ENCODE results near the gene DKK1. TPM values are rescaled to one million over a fixed set of nuclear protein-coding genes. Genes with fewer than 3 reads are reported as not detected.
"Not testable (repeated sequence)": the region's sequence is repeated elsewhere in the genome, so short reads cannot be mapped to it uniquely, and the experiment has no call there.

The DKK1 gene
- total and polyA plus RNA-seq, 4 donors: 1.2 to 9.2 (median 4.4) TPM

DNA sequence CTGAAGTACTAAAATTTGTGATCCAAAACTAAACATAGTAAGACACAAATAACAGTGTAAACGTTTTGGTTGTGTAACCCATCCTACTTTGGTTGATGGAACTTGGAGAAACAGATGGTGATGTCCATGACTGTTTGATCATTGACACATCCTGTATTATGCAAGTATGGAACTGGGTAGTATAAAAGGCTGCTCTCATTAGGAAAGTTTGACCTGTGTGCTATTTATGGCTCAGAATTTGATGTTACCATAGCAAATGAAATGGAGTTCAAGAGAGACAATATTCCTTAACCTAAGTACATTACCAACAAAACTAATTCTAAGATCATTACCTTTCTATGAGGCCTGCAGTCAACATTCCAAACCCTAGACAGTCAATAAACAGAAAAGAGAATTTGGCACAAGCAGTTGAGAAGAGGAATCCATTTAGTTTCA lies 39.9 kb downstream of the DKK1 start:
- TF ChIP-seq, protein P1, sequence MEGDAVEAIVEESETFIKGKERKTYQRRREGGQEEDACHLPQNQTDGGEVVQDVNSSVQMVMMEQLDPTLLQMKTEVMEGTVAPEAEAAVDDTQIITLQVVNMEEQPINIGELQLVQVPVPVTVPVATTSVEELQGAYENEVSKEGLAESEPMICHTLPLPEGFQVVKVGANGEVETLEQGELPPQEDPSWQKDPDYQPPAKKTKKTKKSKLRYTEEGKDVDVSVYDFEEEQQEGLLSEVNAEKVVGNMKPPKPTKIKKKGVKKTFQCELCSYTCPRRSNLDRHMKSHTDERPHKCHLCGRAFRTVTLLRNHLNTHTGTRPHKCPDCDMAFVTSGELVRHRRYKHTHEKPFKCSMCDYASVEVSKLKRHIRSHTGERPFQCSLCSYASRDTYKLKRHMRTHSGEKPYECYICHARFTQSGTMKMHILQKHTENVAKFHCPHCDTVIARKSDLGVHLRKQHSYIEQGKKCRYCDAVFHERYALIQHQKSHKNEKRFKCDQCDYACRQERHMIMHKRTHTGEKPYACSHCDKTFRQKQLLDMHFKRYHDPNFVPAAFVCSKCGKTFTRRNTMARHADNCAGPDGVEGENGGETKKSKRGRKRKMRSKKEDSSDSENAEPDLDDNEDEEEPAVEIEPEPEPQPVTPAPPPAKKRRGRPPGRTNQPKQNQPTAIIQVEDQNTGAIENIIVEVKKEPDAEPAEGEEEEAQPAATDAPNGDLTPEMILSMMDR (IDR thresholded peaks at IDR 0.05; ENCODE audit: control extremely low read depth, extremely low read depth): no peak
- H3K36me3 ChIP-seq (ENCODE audit: control insufficient read depth in 4 of 4, insufficient read depth in 4 of 4, low read length in 4 of 4): no peaks in the 10 kb centered on the region
- DNase-seq (no peak), ATAC-seq (ENCODE audit: insufficient read depth, low FRiP score) (no peak)
- no peaks in the 10 kb centered on the region for H3K9me3 ChIP-seq (ENCODE audit: control insufficient read depth in 4 of 4, insufficient read depth in 3 of 4, low read length in 3 of 4)
- H3K4me1 ChIP-seq (ENCODE audit: control insufficient read depth in 5 of 5, insufficient read depth in 5 of 5, low read length in 5 of 5): no peaks in the 10 kb centered on the region
- H3K27ac ChIP-seq (ENCODE audit: low read depth in 1 of 2, low read length in 1 of 2): no peak overlapping the region
- no peak overlapping the region for H3K9ac ChIP-seq (ENCODE audit: insufficient read depth in 1 of 2, low read length in 2 of 2)
- no peaks in the 10 kb centered on the region for H3K27me3 ChIP-seq (ENCODE audit: control insufficient read depth in 3 of 3, insufficient read depth in 3 of 3, low read length in 2 of 3)
- WGBS, 2 donors: 6 to 9% methylated on average over 1 of the region's 1 CpG
- no peak overlapping the region for H3K4me3 ChIP-seq

DNA sequence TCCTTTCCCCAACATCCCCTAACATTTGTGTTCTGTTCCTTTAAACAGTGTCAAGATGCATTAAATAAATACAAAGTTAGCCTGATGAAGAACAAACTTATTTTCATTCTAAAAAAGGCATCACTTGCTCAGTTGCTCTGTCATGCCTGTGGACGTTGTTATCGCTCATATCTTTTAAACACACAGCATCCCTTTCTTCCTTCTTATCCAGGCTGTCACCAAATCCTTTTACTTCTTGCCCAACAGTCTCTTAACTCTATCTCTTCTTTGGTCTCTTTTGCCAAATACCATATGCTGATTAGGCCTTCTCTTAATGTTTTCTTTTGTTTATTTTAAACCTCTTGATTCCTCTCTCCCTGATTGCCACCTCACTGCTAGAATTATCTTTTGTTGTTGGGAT lies 43.9 kb downstream of the DKK1 start:
- H3K9ac ChIP-seq (ENCODE audit: insufficient read depth in 1 of 2, low read length in 2 of 2): no peak overlapping the region
- ATAC-seq (ENCODE audit: insufficient read depth, low FRiP score): no peak
- H3K4me3 ChIP-seq: no peak overlapping the region
- DNase-seq: peak in 2 of 3 donors; percentile 13 to 24
- no peaks in the 10 kb centered on the region for H3K36me3 ChIP-seq (ENCODE audit: control insufficient read depth in 4 of 4, insufficient read depth in 4 of 4, low read length in 4 of 4)
- no peaks in the 10 kb centered on the region for H3K4me1 ChIP-seq (ENCODE audit: control insufficient read depth in 5 of 5, insufficient read depth in 5 of 5, low read length in 5 of 5)
- H3K27me3 ChIP-seq (ENCODE audit: control insufficient read depth in 3 of 3, insufficient read depth in 3 of 3, low read length in 2 of 3): no peaks in the 10 kb centered on the region
- 23 to 33% methylated on average over 2 of the region's 2 CpGs for WGBS, 2 donors
- TF ChIP-seq, protein P1 (IDR thresholded peaks at IDR 0.05; ENCODE audit: control extremely low read depth, extremely low read depth): no peak
- no peaks in the 10 kb centered on the region for H3K9me3 ChIP-seq (ENCODE audit: control insufficient read depth in 4 of 4, insufficient read depth in 3 of 4, low read length in 3 of 4)
- H3K27ac ChIP-seq (ENCODE audit: low read depth in 1 of 2, low read length in 1 of 2): no peak overlapping the region

DNA sequence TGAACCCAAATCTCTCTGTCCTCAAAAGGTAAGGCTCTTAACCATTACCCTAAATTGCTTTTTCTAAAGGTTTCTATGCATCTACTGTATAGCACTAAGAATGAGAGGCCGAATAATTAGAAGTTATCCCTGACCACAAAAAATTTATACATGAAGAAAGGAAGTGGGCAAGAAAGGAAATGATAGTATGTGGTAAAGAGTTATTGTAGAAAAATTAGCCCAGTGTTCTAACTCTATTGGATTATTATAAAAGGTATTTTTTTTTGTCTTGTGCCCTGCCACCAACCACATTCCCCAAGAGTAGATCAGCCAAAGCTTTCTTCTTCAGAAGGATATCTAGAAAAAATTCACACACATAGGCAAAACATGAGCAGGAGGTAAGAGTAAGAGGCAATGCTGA lies 45.4 kb downstream of the DKK1 start:
- ATAC-seq (ENCODE audit: insufficient read depth, low FRiP score) (no peak), DNase-seq (no peak)
- Histone ChIP-seq H3K4me1 (ENCODE audit: control insufficient read depth in 5 of 5, insufficient read depth in 5 of 5, low read length in 5 of 5) (no peaks in the 10 kb centered on the region), H3K9me3 (ENCODE audit: control insufficient read depth in 4 of 4, insufficient read depth in 3 of 4, low read length in 3 of 4) (no peaks in the 10 kb centered on the region), H3K36me3 (ENCODE audit: control insufficient read depth in 4 of 4, insufficient read depth in 4 of 4, low read length in 4 of 4) (no peaks in the 10 kb centered on the region), H3K4me3 (no peak overlapping the region), H3K27me3 (ENCODE audit: control insufficient read depth in 3 of 3, insufficient read depth in 3 of 3, low read length in 2 of 3) (no peaks in the 10 kb centered on the region), H3K9ac (ENCODE audit: insufficient read depth in 1 of 2, low read length in 2 of 2) (no peak overlapping the region), H3K27ac (ENCODE audit: low read depth in 1 of 2, low read length in 1 of 2) (no peak overlapping the region)
- 44 to 58% methylated on average over 1 of the region's 1 CpG for WGBS, 2 donors
- TF ChIP-seq, protein P1 (IDR thresholded peaks at IDR 0.05; ENCODE audit: control extremely low read depth, extremely low read depth): no peak

DNA sequence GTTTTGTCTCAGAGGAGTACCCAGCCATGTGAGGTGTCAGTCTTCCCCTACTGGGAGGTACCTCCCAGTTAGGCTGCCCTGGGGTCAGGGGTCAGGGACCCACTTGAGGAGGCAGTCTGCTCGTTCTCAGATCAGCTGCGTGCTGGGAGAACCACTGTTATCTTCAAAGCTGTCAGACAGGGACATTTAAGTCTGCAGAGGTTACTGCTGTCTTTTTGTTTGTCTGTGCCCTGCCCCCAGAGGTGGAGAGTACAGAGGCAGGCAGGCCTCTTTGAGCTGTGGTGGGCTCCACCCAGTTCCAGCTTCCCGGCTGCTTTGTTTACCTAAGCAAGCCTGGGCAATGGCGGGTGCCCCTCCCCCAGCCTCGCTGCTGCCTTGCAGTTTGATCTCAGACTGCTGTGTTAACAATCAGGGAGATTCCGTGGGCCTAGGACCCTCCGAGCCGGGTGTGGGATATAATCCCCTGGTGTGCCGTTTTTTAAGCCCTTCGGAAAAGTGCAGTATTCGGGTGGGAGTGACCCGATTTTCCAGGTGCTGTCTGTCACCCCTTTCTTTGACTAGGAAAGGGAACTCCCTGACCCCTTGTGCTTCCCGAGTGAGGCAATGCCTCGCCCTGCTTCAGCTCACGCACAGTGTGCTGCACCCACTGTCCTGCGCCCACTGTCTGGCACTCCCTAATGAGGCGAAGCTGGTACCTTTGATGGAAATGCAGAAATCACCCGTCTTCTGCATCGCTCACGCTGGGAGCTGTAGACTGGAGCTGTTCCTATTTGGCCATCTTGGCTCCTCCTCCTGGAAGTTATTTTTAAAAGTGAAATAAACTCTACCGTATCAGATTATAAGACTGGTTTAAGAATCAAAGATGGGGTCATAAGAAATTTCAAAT lies 51.7 kb downstream of the DKK1 start:
- not testable (repeated sequence) for DNase-seq; H3K4me1 ChIP-seq (ENCODE audit: control insufficient read depth in 5 of 5, insufficient read depth in 5 of 5, low read length in 5 of 5); H3K36me3 ChIP-seq (ENCODE audit: control insufficient read depth in 4 of 4, insufficient read depth in 4 of 4, low read length in 4 of 4); H3K9ac ChIP-seq (ENCODE audit: insufficient read depth in 1 of 2, low read length in 2 of 2); H3K27me3 ChIP-seq (ENCODE audit: control insufficient read depth in 3 of 3, insufficient read depth in 3 of 3, low read length in 2 of 3); H3K4me3 ChIP-seq; ATAC-seq (ENCODE audit: insufficient read depth, low FRiP score); H3K27ac ChIP-seq (ENCODE audit: low read depth in 1 of 2, low read length in 1 of 2); H3K9me3 ChIP-seq (ENCODE audit: control insufficient read depth in 4 of 4, insufficient read depth in 3 of 4, low read length in 3 of 4)
- 88 to 91% methylated on average over 20 to 21 of the region's 21 CpGs for WGBS, 2 donors

Measured in lung (tissue), 12 donors.